Osteoblast (primary cell): ENCODE measurements around the gene SPAG8. TPM values are rescaled to one million over a fixed set of nuclear protein-coding genes. Genes with fewer than 3 reads are reported as not detected.

ENCODE experiments used
- DNase-seq: peaks from one replicate; pipeline ENCODE4 v3.0.0; 2011; ENCODE audit warnings: low spot score, mixed read lengths; ENCODE audit not compliant: insufficient read length; ENCODE audit errors: missing footprints
- H2AFZ ChIP-seq: 2 replicates; pipeline ENCODE4 v1.6.0; 2011; ENCODE audit warnings: mild to moderate bottlenecking, low read length
- H3K27ac ChIP-seq: 2 replicates; pipeline ENCODE4 v1.5.1; 2011; ENCODE audit warnings: mild to moderate bottlenecking, low read depth, low read length, moderate library complexity
- H3K27me3 ChIP-seq: 2 replicates; pipeline ENCODE4 v1.6.0; 2012; ENCODE audit warnings: mild to moderate bottlenecking, control low read depth, inconsistent platforms, low read length, moderate library complexity; ENCODE audit not compliant: insufficient read depth
- H3K36me3 ChIP-seq: 2 replicates; pipeline ENCODE4 v1.5.1; 2011; ENCODE audit warnings: mild to moderate bottlenecking, low read length, control low read depth, moderate library complexity; ENCODE audit not compliant: insufficient read depth
- H3K4me1 ChIP-seq: 2 replicates; pipeline ENCODE4 v1.5.1; 2011; ENCODE audit warnings: mild to moderate bottlenecking, low read length, control low read depth, moderate library complexity; ENCODE audit not compliant: insufficient read depth
- H3K4me2 ChIP-seq: 2 replicates; pipeline ENCODE4 v1.6.0; 2011; ENCODE audit warnings: mild to moderate bottlenecking, low read length; ENCODE audit not compliant: insufficient read depth
- H3K4me3 ChIP-seq: fragments of 200-600 bp; sonication (generic); 3 replicates; pipeline ENCODE4 v1.5.1; 2012; ENCODE audit warnings: mild to moderate bottlenecking, low read length, inconsistent platforms; ENCODE audit not compliant: insufficient read depth
- H3K79me2 ChIP-seq: 2 replicates; pipeline ENCODE4 v1.6.0; 2012; ENCODE audit warnings: mild to moderate bottlenecking, low read length, control low read depth, inconsistent platforms; ENCODE audit not compliant: insufficient read depth
- H3K9me3 ChIP-seq: 2 replicates; pipeline ENCODE4 v1.5.1; 2011; ENCODE audit warnings: low read depth, low read length, control low read depth
- H4K20me1 ChIP-seq: 2 replicates; pipeline ENCODE4 v1.6.0; 2012; ENCODE audit warnings: mild to moderate bottlenecking, low read length, control low read depth; ENCODE audit not compliant: insufficient read depth
- total RNA-seq: library from RNA; depleted of rRNA; stranded (reverse); fragments of >200 nt; gene quantifications from 2 replicates; pipeline ENCODE4 v1.2.3, GENCODE V29; 2012
- TF ChIP-seq, protein P1 (sequence below): IDR thresholded peaks from 2 replicates; pipeline ENCODE4 v1.5.1; 2011; ENCODE audit warnings: mild to moderate bottlenecking, low read depth, low read length, moderate library complexity; ENCODE audit errors: extremely low read depth

Gene SPAG8
- total RNA-seq, 1 donor, result 2.2 TPM

DNA sequence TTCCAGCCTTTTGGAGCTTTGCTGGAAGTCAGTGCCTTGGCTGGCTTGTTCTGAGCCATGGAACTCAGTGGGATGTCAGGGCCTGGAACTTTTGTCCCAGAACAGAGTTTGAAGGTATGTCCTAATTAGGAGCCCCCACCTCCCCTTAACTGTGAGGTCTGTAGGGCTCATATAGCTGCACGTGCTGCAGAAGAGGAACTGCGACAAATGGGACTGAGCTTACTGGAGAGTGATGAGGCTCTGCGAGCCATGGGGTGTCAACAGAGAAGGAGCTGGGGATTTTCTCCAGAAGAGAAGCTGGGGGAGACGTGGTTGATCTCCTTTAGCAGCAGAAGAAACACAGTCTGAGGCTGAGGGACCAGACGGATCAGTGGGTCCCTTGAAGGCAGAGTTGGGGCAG lies 27.9 kb upstream of the SPAG8 start:
- no peaks in the 10 kb centered on the region for H3K27me3 ChIP-seq
- no peak overlapping the region for H3K27ac ChIP-seq
- H2AFZ ChIP-seq, result no peak overlapping the region
- no peaks in the 10 kb centered on the region for H4K20me1 ChIP-seq
- TF ChIP-seq, protein P1, sequence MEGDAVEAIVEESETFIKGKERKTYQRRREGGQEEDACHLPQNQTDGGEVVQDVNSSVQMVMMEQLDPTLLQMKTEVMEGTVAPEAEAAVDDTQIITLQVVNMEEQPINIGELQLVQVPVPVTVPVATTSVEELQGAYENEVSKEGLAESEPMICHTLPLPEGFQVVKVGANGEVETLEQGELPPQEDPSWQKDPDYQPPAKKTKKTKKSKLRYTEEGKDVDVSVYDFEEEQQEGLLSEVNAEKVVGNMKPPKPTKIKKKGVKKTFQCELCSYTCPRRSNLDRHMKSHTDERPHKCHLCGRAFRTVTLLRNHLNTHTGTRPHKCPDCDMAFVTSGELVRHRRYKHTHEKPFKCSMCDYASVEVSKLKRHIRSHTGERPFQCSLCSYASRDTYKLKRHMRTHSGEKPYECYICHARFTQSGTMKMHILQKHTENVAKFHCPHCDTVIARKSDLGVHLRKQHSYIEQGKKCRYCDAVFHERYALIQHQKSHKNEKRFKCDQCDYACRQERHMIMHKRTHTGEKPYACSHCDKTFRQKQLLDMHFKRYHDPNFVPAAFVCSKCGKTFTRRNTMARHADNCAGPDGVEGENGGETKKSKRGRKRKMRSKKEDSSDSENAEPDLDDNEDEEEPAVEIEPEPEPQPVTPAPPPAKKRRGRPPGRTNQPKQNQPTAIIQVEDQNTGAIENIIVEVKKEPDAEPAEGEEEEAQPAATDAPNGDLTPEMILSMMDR, result no peak
- no peaks in the 10 kb centered on the region for H3K9me3 ChIP-seq
- no peak for DNase-seq
- H3K4me3 ChIP-seq, result no peak overlapping the region
- no peaks in the 10 kb centered on the region for H3K36me3 ChIP-seq
- no peak overlapping the region for H3K4me2 ChIP-seq
- H3K79me2 ChIP-seq, result no peaks in the 10 kb centered on the region
- peaks cover 10% of the 10 kb centered on the region for H3K4me1 ChIP-seq

DNA sequence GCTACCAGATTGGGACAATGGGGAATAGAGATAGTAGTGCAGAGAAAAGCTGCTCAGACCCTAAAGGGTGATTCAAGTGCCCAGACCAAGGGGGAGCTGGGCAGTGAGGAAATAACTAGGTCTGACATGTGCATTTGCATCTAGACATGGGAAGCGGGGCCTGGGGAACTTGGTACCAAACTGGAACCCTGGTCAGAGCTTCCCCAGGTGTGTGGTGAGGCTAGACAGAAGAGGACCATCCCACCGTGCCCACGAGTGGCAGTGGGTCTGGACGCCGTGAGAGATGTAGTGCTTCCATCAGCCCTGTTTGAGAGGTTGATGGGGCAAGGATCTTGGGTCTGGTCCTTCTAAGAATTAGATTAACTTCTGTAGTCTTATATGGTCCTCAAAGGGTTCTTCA lies 24.5 kb upstream of the SPAG8 start:
- H2AFZ ChIP-seq, result no peak overlapping the region
- no peaks in the 10 kb centered on the region for H3K9me3 ChIP-seq
- H3K27ac ChIP-seq, result no peak overlapping the region
- H3K27me3 ChIP-seq, result no peaks in the 10 kb centered on the region
- TF ChIP-seq, protein P1, result no peak
- no peak for DNase-seq
- no peaks in the 10 kb centered on the region for H4K20me1 ChIP-seq
- H3K4me3 ChIP-seq, result no peak overlapping the region
- H3K4me1 ChIP-seq, result peaks cover 11% of the 10 kb centered on the region
- no peaks in the 10 kb centered on the region for H3K79me2 ChIP-seq
- no peak overlapping the region for H3K4me2 ChIP-seq
- no peaks in the 10 kb centered on the region for H3K36me3 ChIP-seq

- no peak overlapping the region for H3K4me2 ChIP-seq
- H3K4me3 ChIP-seq, result no peak overlapping the region
- H3K4me1 ChIP-seq, result peaks cover 11% of the 10 kb centered on the region
- no peak for DNase-seq
- no peaks in the 10 kb centered on the region for H3K36me3 ChIP-seq
- no peak overlapping the region for H2AFZ ChIP-seq
- H4K20me1 ChIP-seq, result no peaks in the 10 kb centered on the region
- TF ChIP-seq, protein P1, result no peak
- H3K27ac ChIP-seq, result no peak overlapping the region
- no peaks in the 10 kb centered on the region for H3K79me2 ChIP-seq
- H3K27me3 ChIP-seq, result no peaks in the 10 kb centered on the region
- no peaks in the 10 kb centered on the region for H3K9me3 ChIP-seq
Measured at GRCh38 chr9:35835766-35836165, 23.7 kb upstream of the SPAG8 start.

GRCh38 chr9:35835216-35835632 lies 23.2 kb upstream of the SPAG8 start:
- Histone ChIP-seq H2AFZ (no peak overlapping the region), H3K36me3 (no peaks in the 10 kb centered on the region), H3K4me3 (no peak overlapping the region), H3K4me1 (peaks cover 11% of the 10 kb centered on the region), H3K4me2 (no peak overlapping the region), H3K9me3 (no peaks in the 10 kb centered on the region), H3K79me2 (peaks cover under 1% of the 10 kb centered on the region), H3K27ac (no peak overlapping the region), H3K27me3 (no peaks in the 10 kb centered on the region), H4K20me1 (no peaks in the 10 kb centered on the region)
- TF ChIP-seq, protein P1, result peak; percentile 28
- DNase-seq, result no peak
